K562 (cell line): ENCODE measurements around the gene EYA4. TPM values are rescaled to one million over a fixed set of nuclear protein-coding genes. Genes with fewer than 3 reads are reported as not detected.

Experiments used
- ATAC-seq: fragments of 200-7000 bp; cut with Tn5 transposase; 3 replicates; pipeline ENCODE4 v1.9.1; 2020; ENCODE audit warnings: moderate library complexity
- BruUV-seq: library from RNA; stranded (reverse); fragments of 400-500 nt; replicated peaks from 2 replicates; lab custom pipeline; 2021; lab: Mats Ljungman, UMichigan
- CTCF ChIA-PET: fragments of 300-600 bp; formaldehyde crosslinking; extraction: SDS; loops from one replicate; lab custom pipeline; 2021; ENCODE audit warnings: low intra/inter-chr PET ratio; lab: Yijun Ruan, JAX
- POLR2A ChIA-PET: fragments of 300-600, 350-650 bp; sonication (Branson Sonifier 250); formaldehyde crosslinking; extraction: SDS; loops from one replicate; lab custom pipeline; 2021; ENCODE audit warnings: antibody characterized with exemption, inconsistent platforms; lab: Yijun Ruan, JAX
- DNase-seq, 4 experiments: peaks; one replicate each; pipeline versions ENCODE4 v3.0.0 to v3.0.0-alpha.2; 2011 to 2018; ENCODE audit warnings: low spot score in 3 of 4, mixed read lengths in 3 of 4; ENCODE audit errors: extremely low read depth in 1 of 4
- FAIRE-seq: peaks from 2 replicates; lab custom pipeline; 2011; peaks lifted over from hg19 to GRCh38; lab: Jason Lieb, UNC
- H2AFZ ChIP-seq: 2 replicates; pipeline ENCODE4 v1.6.0; 2011; ENCODE audit warnings: low read depth, low read length, control low read depth, inconsistent platforms
- H3K27ac ChIP-seq: fragments of 200-600 bp; 3 replicates; pipeline ENCODE4 v1.8.0; 2011; ENCODE audit warnings: low read depth, mild to moderate bottlenecking, control low read depth, inconsistent platforms, low read length, moderate library complexity, mixed read lengths; ENCODE audit errors: extremely low read depth
- H3K27me3 ChIP-seq, 2 experiments: fragments of 300-600 bp in 1 of 2; 2 replicates in 1 of 2; 3 replicates in 1 of 2; pipeline versions ENCODE4 v1.6.0 to v1.8.0; 2011; ENCODE audit warnings: inconsistent platforms in 2 of 2, low read length in 2 of 2, mild to moderate bottlenecking in 1 of 2, mixed read lengths in 1 of 2, moderate library complexity in 1 of 2; ENCODE audit not compliant: control insufficient read depth in 2 of 2, insufficient read depth in 2 of 2
- H3K36me3 ChIP-seq: fragments of 300-600 bp; 3 replicates; pipeline ENCODE4 v1.8.0; 2011; ENCODE audit warnings: mild to moderate bottlenecking, low read length, inconsistent platforms; ENCODE audit not compliant: control insufficient read depth, insufficient read depth
- H3K4me1 ChIP-seq, 2 experiments: fragments of 200-600 bp in 1 of 2; replicated peaks in 1 of 2; 2 replicates in 1 of 2; 3 replicates in 1 of 2; pipeline versions ENCODE4 v1.5.1 to v1.8.0; 2011; ENCODE audit warnings: inconsistent platforms in 2 of 2, low read length in 2 of 2, mild to moderate bottlenecking in 1 of 2, mixed read lengths in 1 of 2, moderate library complexity in 1 of 2; ENCODE audit not compliant: control insufficient read depth in 2 of 2, insufficient read depth in 2 of 2
- H3K4me2 ChIP-seq: 2 replicates; pipeline ENCODE4 v1.6.1; 2011; ENCODE audit warnings: low read length, control low read depth, inconsistent platforms, mixed read lengths; ENCODE audit not compliant: insufficient read depth
- H3K4me3 ChIP-seq: fragments of 200-600 bp; sonication (generic), shearing (Covaris generic); 2 replicates; pipeline ENCODE4 v1.5.1; 2016; ENCODE audit warnings: control low read depth, inconsistent platforms
- H3K79me2 ChIP-seq: fragments of 200-600 bp; 3 replicates; pipeline ENCODE4 v1.8.0; 2011; ENCODE audit warnings: low read length, inconsistent platforms; ENCODE audit not compliant: control insufficient read depth, insufficient read depth
- H3K9ac ChIP-seq, 2 experiments: 2 replicates each; pipeline versions ENCODE4 v1.6.0 to v1.6.1; 2011; ENCODE audit warnings: low read depth in 2 of 2, low read length in 2 of 2, control low read depth in 1 of 2, inconsistent platforms in 1 of 2, mild to moderate bottlenecking in 1 of 2, mixed read lengths in 1 of 2; ENCODE audit not compliant: insufficient read depth in 1 of 2
- H3K9me1 ChIP-seq: one replicate; pipeline ENCODE4 v1.6.0; 2011; ENCODE audit warnings: inconsistent platforms, mild to moderate bottlenecking, low read length, moderate library complexity; ENCODE audit not compliant: control insufficient read depth, insufficient read depth
- H3K9me3 ChIP-seq: replicated peaks from 2 replicates; pipeline ENCODE4 v1.5.1; 2011; ENCODE audit warnings: low read depth, low read length, inconsistent platforms; ENCODE audit not compliant: control insufficient read depth, insufficient read depth
- H4K20me1 ChIP-seq: replicated peaks from 2 replicates; pipeline ENCODE4 v1.6.1; 2011; ENCODE audit warnings: low read length, inconsistent platforms, mixed read lengths; ENCODE audit not compliant: control insufficient read depth, insufficient read depth
- CCNT2 ChIP-seq: IDR thresholded peaks from 2 replicates; pipeline ENCODE4 v1.6.1; 2011; ENCODE audit warnings: borderline replicate concordance, low read depth, mild to moderate bottlenecking, moderate library complexity, mixed read lengths, low read length; ENCODE audit not compliant: insufficient read length; ENCODE audit errors: extremely low read depth
- EGR1 ChIP-seq: fragments of 450-650 bp; conservative IDR thresholded peaks from 2 replicates; pipeline ENCODE4 v1.6.1; 2017; ENCODE audit warnings: mild to moderate bottlenecking
- ETV5 ChIP-seq: sonication (generic); formaldehyde crosslinking; IDR thresholded peaks from 2 replicates; pipeline ENCODE4 v1.4.0; 2020; ENCODE audit warnings: low read depth, mild to moderate bottlenecking, missing genetic modification reagents
- HNRNPH1 ChIP-seq: fragments of 200-400 bp; formaldehyde crosslinking; optimal IDR thresholded peaks from 2 replicates; pipeline ENCODE3; 2017; ENCODE audit warnings: low read depth, mild to moderate bottlenecking, low read length, moderate library complexity
- JUN ChIP-seq, 2 experiments: sonication (generic) in 1 of 2; formaldehyde crosslinking in 1 of 2; IDR thresholded peaks; 2 replicates each; pipeline versions ENCODE4 v1.6.1 to v1.8.0; 2012 to 2022; ENCODE audit warnings: borderline replicate concordance in 2 of 2, mild to moderate bottlenecking in 2 of 2, improper control_type of control experiment in 1 of 2, low read depth in 1 of 2, low read length in 1 of 2, missing genetic modification reagents in 1 of 2
- KAT7 ChIP-seq: sonication (generic); formaldehyde crosslinking; IDR thresholded peaks from 2 replicates; pipeline ENCODE4 v1.8.0; 2022; ENCODE audit warnings: missing genetic modification reagents, mild to moderate bottlenecking, borderline replicate concordance
- LARP7 ChIP-seq: fragments of 450-650 bp; IDR thresholded peaks from 2 replicates; pipeline ENCODE4 v1.6.1; 2016
- NFATC3 ChIP-seq: fragments of 450-650 bp; IDR thresholded peaks from 2 replicates; pipeline ENCODE4 v1.6.1; 2017; ENCODE audit warnings: mild to moderate bottlenecking
- POLR2AphosphoS5 ChIP-seq: IDR thresholded peaks from 2 replicates; pipeline ENCODE4 v1.6.1; 2011; ENCODE audit warnings: mild to moderate bottlenecking, low read depth, low read length, moderate library complexity; ENCODE audit not compliant: control insufficient read depth, insufficient read depth
- ZNF311 ChIP-seq: fragments of 250-450 bp; sonication (Bioruptor Pico); IDR thresholded peaks from 2 replicates; pipeline ENCODE4 v1.4.0; 2020; ENCODE audit warnings: mild to moderate bottlenecking, moderate library complexity
- ZNF384 ChIP-seq: IDR thresholded peaks from 2 replicates; pipeline ENCODE4 v1.6.1; 2012; ENCODE audit warnings: low read depth, low read length, improper control_type of control experiment
- ZNF830 ChIP-seq: fragments of 250-450 bp; sonication (Bioruptor Pico); IDR thresholded peaks from 2 replicates; pipeline ENCODE4 v1.5.0; 2021; ENCODE audit warnings: mild to moderate bottlenecking
- ZSCAN32 ChIP-seq: fragments of 450-650 bp; formaldehyde crosslinking; IDR thresholded peaks from 2 replicates; pipeline ENCODE4 v1.4.0; 2020; ENCODE audit warnings: mild to moderate bottlenecking, moderate library complexity
- WGBS: fragments of 100-300 bp; shearing (Covaris generic); methylation state at CpG from one replicate; pipeline ENCODE4 v1.1.6; 2016; ENCODE audit warnings: low coverage, mixed read lengths; ENCODE audit not compliant: insufficient coverage; ENCODE audit errors: missing lambda C conversion rate; 5-methylcytosine and 5-hydroxymethylcytosine counted together
- in situ Hi-C: fragments of 300-500 bp; cut with MboI; formaldehyde crosslinking; loops from 4 replicates; pipeline ENCODE4 v1.15.0; 2018; ENCODE audit warnings: inconsistent platforms, mixed read lengths
- intact Hi-C: fragments of 100-400 bp; cut with micrococcal nuclease; formaldehyde crosslinking; loops from 2 replicates; pipeline ENCODE4 v1.14.2; 2022
- polyA plus RNA-seq, 8 experiments: library from polyadenylated mRNA; depleted of rRNA in 4 of 8; stranded (reverse) in 5 of 8; unstranded in 3 of 8; fragments of >200 nt; fragmentation: Nextera tagmentation in 2 of 8; fragmentation: Illumina TruSeq in 1 of 8; extraction: Ambion mirVana in 2 of 8; extraction: Trizol in 1 of 8; gene quantifications; 2 replicates each; pipeline versions ENCODE4 v1.2.1 to v1.2.3, GENCODE V29; 2011 to 2014; ENCODE audit warnings: inconsistent platforms in 1 of 8, missing spikeins in 1 of 8
- total RNA-seq, 7 experiments: library from RNA; depleted of rRNA in 6 of 7; stranded (reverse); fragments of >200 nt in 6 of 7; fragmentation: Illumina TruSeq in 2 of 7; extraction: Trizol in 2 of 7; gene quantifications; 2 replicates each; pipeline versions ENCODE4 v1.2.1 to v1.2.3, GENCODE V29; 2011 to 2021; ENCODE audit warnings: low replicate concordance in 1 of 7
- TF ChIP-seq, protein P1 (sequence below): sonication (generic); formaldehyde crosslinking; IDR thresholded peaks from 2 replicates; pipeline ENCODE4 v1.8.1; 2023; ENCODE audit warnings: mild to moderate bottlenecking, missing genetic modification reagents, moderate library complexity
- TF ChIP-seq, protein P2 (sequence below): fragments of 450-650 bp; formaldehyde crosslinking; conservative IDR thresholded peaks from 2 replicates; pipeline ENCODE4 v1.4.0; 2022; ENCODE audit warnings: mild to moderate bottlenecking, missing genetic modification characterization
- TF ChIP-seq, protein P3 (sequence below), 2 experiments: fragments of 450-650 bp in 1 of 2; sonication (generic) in 1 of 2; formaldehyde crosslinking; conservative IDR thresholded peaks; 2 replicates each; pipeline versions ENCODE4 v1.4.0 to v1.8.1; 2020 to 2022; ENCODE audit warnings: mild to moderate bottlenecking in 1 of 2, missing genetic modification reagents in 1 of 2
- TF ChIP-seq, protein P4 (sequence below): sonication (generic); formaldehyde crosslinking; IDR thresholded peaks from 2 replicates; pipeline ENCODE4 v1.8.0; 2023; ENCODE audit warnings: mild to moderate bottlenecking, missing genetic modification reagents

EYA4 gene
- total and polyA plus RNA-seq, 9 of the 15 experiments (the other 6 are each of a cell fraction or from before 2014, with no cell fraction given): 0.03 to 0.04 TPM; not detected in 7

DNA sequence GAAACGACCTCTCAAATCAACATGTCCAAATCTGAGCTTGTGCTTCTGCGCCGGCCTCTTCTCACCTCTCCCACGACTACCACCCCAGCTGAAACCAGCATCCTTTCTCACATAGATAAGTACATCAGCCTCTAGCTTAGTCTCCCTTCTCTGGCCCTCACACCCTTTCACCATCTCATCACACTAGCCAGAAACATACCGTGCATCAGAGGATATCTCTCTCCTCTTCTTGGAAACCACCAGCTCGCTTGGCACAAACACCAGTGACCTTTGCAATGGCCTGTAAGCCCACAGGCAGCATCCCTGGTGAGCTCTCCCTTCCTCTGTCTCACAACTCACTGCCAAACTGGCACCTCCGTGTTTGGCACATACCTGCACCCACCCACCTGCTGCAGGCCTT is 291.8 kb downstream of the EYA4 start:
- H3K27ac ChIP-seq: no peak overlapping the region
- no peaks in the 10 kb centered on the region for H3K79me2 ChIP-seq
- no peak for TF ChIP-seq CCNT2
- TF ChIP-seq, protein P1, sequence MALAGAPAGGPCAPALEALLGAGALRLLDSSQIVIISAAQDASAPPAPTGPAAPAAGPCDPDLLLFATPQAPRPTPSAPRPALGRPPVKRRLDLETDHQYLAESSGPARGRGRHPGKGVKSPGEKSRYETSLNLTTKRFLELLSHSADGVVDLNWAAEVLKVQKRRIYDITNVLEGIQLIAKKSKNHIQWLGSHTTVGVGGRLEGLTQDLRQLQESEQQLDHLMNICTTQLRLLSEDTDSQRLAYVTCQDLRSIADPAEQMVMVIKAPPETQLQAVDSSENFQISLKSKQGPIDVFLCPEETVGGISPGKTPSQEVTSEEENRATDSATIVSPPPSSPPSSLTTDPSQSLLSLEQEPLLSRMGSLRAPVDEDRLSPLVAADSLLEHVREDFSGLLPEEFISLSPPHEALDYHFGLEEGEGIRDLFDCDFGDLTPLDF: no peak
- no peak for TF ChIP-seq ZSCAN32 (CRISPR knock-in tag)
- TF ChIP-seq EGR1: no peak
- no peak for TF ChIP-seq ZNF311 (CRISPR knock-in tag)
- no peak for TF ChIP-seq ZNF830 (CRISPR knock-in tag)
- no peak for TF ChIP-seq JUN (IDR thresholded peaks at IDR 0.05; ENCODE audit: borderline replicate concordance, low read depth, low read length)
- TF ChIP-seq JUN (CRISPR knock-in tag; IDR thresholded peaks at IDR 0.05; ENCODE audit: borderline replicate concordance): no peak
- TF ChIP-seq POLR2AphosphoS5: no peak
- TF ChIP-seq, protein P2, sequence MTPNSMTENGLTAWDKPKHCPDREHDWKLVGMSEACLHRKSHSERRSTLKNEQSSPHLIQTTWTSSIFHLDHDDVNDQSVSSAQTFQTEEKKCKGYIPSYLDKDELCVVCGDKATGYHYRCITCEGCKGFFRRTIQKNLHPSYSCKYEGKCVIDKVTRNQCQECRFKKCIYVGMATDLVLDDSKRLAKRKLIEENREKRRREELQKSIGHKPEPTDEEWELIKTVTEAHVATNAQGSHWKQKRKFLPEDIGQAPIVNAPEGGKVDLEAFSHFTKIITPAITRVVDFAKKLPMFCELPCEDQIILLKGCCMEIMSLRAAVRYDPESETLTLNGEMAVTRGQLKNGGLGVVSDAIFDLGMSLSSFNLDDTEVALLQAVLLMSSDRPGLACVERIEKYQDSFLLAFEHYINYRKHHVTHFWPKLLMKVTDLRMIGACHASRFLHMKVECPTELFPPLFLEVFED (CRISPR knock-in tag): no peak
- no peak for TF ChIP-seq HNRNPH1
- no peak for TF ChIP-seq NFATC3
- TF ChIP-seq, protein P3, sequence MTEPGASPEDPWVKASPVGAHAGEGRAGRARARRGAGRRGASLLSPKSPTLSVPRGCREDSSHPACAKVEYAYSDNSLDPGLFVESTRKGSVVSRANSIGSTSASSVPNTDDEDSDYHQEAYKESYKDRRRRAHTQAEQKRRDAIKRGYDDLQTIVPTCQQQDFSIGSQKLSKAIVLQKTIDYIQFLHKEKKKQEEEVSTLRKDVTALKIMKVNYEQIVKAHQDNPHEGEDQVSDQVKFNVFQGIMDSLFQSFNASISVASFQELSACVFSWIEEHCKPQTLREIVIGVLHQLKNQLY (CRISPR knock-in tag; conservative IDR thresholded peaks at IDR 0.05): no peak
- TF ChIP-seq ZNF384: no peak
- TF ChIP-seq ETV5 (CRISPR knock-in tag): no peak
- TF ChIP-seq KAT7: no peak
- TF ChIP-seq LARP7: no peak
- TF ChIP-seq, protein P4, sequence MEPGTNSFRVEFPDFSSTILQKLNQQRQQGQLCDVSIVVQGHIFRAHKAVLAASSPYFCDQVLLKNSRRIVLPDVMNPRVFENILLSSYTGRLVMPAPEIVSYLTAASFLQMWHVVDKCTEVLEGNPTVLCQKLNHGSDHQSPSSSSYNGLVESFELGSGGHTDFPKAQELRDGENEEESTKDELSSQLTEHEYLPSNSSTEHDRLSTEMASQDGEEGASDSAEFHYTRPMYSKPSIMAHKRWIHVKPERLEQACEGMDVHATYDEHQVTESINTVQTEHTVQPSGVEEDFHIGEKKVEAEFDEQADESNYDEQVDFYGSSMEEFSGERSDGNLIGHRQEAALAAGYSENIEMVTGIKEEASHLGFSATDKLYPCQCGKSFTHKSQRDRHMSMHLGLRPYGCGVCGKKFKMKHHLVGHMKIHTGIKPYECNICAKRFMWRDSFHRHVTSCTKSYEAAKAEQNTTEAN (CRISPR knock-in tag): no peak
- no peaks in the 10 kb centered on the region for H3K4me1 ChIP-seq
- FAIRE-seq: no peak
- no peak overlapping the region for H3K4me2 ChIP-seq
- BruUV-seq: no TSS peak
- no peak for ATAC-seq
- H3K4me3 ChIP-seq: no peak overlapping the region
- no peak overlapping the region for H2AFZ ChIP-seq
- H3K27me3 ChIP-seq: no peaks in the 10 kb centered on the region
- POLR2A ChIA-PET: interaction anchor here (0.6 kb wide), 1 partner anchor 716 kb away, joined by 3 read pairs; no protein-coding TSS in a partner anchor
- H3K9me1 ChIP-seq: no peaks in the 10 kb centered on the region
- 1% methylated on average over 7 of the region's 7 CpGs for WGBS
- H4K20me1 ChIP-seq: no peaks in the 10 kb centered on the region
- no peaks in the 10 kb centered on the region for H3K9me3 ChIP-seq
- intact Hi-C loops (no loop called here), in situ Hi-C loops (loop anchor here (25.0 kb wide), 1 partner anchor 996 kb away; the partner anchor contains the start of gene TAAR9)
- DNase-seq: no peak
- CTCF ChIA-PET: no interaction called here
- H3K36me3 ChIP-seq: no peaks in the 10 kb centered on the region
- no peak overlapping the region for H3K9ac ChIP-seq
